Measurements from ENCODE around the gene CRIP2.

Gene CRIP2

DNA sequence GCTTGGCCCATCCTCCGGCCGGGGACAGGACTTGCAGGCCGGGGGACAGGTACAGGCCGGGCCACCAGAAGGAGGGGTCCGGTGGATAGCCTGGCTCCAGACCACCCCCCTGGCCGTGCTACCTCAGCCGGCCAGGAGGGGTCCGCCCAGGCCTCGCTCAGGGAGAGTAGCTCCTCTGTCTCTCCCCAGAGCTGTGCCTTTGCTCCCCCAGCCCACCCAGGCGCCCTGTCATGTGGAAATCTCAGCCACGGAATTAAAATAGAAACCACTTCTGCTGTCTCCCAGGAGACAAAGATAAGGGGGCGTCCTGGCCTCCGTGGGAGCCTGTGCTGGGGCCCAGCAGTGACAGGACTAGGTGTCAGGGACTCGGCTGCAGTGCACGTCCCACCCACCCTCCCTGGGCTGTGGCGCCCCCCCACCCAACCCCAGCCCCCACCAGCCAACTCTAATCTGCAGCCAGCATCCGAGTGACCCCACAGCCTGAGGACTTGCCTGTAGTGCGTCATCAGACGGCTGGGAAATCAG lies 3.3 kb upstream of the CRIP2 start:
- H3K4me3 ChIP-seq (ENCODE audit: control insufficient read depth, low read depth, low read length): no peak overlapping the region
- no peak for DNase-seq (ENCODE audit: low read depth)
- TF ChIP-seq CTCF (conservative IDR thresholded peaks at IDR 0.05; ENCODE audit: control insufficient read depth, insufficient read depth, low read depth, low read length): no peak

DNA sequence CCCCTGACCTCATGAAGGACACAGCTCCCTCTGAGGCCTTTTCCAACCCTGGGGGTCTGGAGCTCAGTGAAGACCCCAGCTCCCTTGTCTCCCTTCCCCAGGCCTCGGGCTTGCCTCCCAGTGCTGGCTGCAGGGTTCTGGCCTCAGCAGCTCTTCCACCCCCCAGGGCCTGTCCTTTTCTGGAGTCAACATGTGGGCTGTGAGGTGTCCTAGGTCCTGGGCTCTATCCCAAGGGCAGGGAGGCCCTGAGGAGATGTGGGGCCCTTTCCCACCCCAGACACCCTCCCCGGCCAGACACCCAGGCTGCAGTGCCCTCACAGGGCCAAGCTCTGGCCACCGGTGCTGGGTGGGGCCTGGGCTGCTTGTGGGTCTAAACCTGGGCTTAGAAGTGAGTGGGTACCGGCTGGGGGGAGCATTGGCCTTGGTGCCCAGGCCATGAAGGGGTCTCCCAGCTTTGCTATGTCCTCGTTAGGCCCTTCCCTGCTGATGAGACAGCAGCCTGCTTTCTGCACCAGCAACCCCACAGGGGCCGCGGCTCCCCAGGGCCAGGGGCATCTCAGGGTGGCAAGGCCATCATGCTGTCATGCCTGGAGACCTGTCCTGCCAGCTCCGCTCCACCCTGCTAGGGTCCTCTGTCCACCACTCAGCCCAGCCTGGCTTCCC lies 2.7 kb upstream of the CRIP2 start:
- TF ChIP-seq CTCF (conservative IDR thresholded peaks at IDR 0.05; ENCODE audit: control insufficient read depth, insufficient read depth, low read depth, low read length): no peak
- no peak for DNase-seq (ENCODE audit: low read depth)
- H3K4me3 ChIP-seq (ENCODE audit: control insufficient read depth, low read depth, low read length): no peak overlapping the region

DNA sequence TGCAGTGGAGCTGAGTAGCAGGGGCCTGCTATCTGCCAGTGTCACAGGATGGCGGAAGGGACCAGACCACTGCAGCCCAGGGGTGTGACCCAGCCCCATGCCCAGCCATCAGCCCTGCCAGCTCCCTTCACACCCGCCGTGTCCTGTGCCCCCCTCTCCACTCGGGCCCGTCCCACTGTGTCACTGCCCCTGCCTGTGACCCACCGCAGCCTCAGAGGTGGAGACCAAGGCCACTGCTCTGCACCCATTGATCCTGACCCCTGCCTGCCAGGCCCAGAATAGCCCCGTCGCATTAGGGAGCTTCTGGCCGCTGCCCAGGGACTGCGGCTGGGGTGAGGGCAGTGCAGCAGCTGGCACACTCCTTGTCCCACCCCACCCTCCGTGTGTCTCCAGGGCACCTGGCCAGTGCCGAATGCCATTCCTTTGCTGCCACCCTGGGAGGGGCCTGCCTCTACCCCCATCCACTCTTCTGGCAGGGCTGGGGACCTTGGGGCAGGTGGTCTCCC lies 2.1 kb upstream of the CRIP2 start:
- no peak overlapping the region for H3K4me3 ChIP-seq (ENCODE audit: control insufficient read depth, low read depth, low read length)
- no peak for TF ChIP-seq CTCF (conservative IDR thresholded peaks at IDR 0.05; ENCODE audit: control insufficient read depth, insufficient read depth, low read depth, low read length)
- DNase-seq (ENCODE audit: low read depth): no peak

DNA sequence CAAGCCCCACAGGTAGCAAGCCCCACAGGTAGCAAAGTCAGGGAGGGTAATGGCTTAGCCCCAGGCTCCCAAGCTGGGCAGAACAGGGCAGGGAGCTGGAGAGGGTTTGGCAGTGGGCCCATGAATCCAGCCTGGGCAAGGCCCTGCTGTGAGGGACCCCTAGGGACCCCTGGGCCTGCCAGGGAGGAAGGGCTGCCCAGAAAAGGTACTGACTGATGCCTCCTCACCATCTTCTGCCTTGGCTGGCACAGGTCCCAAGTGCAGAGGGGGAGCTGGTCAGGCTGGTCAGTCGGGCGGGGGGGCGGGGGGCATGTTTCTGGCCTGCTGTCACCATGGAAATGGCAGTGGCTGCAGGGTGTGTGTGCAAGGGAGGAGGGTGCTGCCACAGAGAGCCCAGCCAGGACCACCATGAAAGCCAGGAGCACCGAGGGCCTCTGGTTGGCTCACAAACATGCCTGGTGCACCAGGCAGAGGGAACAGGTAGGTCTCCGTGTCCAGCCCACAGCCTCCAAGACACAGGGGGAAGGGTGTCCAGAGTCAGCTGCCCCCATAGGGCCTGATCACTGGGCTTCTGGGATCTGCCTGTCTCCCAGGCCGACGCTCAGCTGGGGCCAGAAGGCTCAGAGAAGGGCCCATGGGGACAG lies 1.5 kb upstream of the CRIP2 start:
- no peak for DNase-seq (ENCODE audit: low read depth)
- TF ChIP-seq CTCF (conservative IDR thresholded peaks at IDR 0.05; ENCODE audit: control insufficient read depth, insufficient read depth, low read depth, low read length): no peak
- no peak overlapping the region for H3K4me3 ChIP-seq (ENCODE audit: control insufficient read depth, low read depth, low read length)

GRCh38 chr14:105473677-105474482 lies 741 bp upstream of the CRIP2 start:
- peak overlapping the region; percentile 37 for H3K4me3 ChIP-seq (ENCODE audit: control insufficient read depth, low read depth, low read length)
- TF ChIP-seq CTCF (conservative IDR thresholded peaks at IDR 0.05; ENCODE audit: control insufficient read depth, insufficient read depth, low read depth, low read length): no peak
- peak; percentile 68 for DNase-seq (ENCODE audit: low read depth)

GRCh38 chr14:105475269-105476096 lies 862 bp downstream of the CRIP2 start:
- H3K4me3 ChIP-seq (ENCODE audit: control insufficient read depth, low read depth, low read length): peak overlapping the region; percentile 45
- no peak for TF ChIP-seq CTCF (conservative IDR thresholded peaks at IDR 0.05; ENCODE audit: control insufficient read depth, insufficient read depth, low read depth, low read length)
- DNase-seq (ENCODE audit: low read depth): peak; percentile 26
